IPS-18c (cell line): ENCODE results near the gene SERPINB2.
A peak's percentile ranks its signal among the peaks of the same experiment; 100 is the strongest.
"Not testable (repeated sequence)": the region's sequence is repeated elsewhere in the genome, so short reads cannot be mapped to it uniquely, and the experiment has no call there.

Source experiments
- H3K4me3 ChIP-seq: 2 replicates; pipeline ENCODE4 v1.7.0; 2013; ENCODE audit warnings: low read depth, mild to moderate bottlenecking, low read length, moderate library complexity; ENCODE audit not compliant: insufficient read depth
- H3K9me3 ChIP-seq: one replicate; pipeline ENCODE4 v1.6.1; 2013; ENCODE audit warnings: mild to moderate bottlenecking, low read length, moderate library complexity; ENCODE audit not compliant: control insufficient read depth, insufficient read depth

Gene SERPINB2

DNA sequence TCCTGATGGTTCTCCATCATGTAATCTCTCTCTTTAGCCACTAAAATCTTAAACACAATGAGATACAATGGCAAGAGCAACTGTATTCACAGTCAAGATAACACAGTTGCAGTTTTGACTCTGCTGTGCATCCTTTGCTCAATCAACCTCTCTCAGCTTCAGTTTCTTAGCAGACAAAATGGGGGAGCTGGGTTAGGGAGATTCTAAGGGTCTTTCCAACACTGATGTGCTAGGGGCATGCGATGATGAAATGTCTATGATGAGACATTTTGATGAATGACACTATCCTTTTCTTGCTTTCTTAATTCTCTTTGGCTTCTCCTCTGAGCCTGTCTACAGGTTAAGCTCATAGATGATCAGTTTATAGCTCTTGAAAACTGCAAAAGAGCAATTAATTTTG is 21.4 kb downstream of the SERPINB2 start:
- Histone ChIP-seq H3K9me3 (no peaks in the 10 kb centered on the region), H3K4me3 (no peak overlapping the region)

DNA sequence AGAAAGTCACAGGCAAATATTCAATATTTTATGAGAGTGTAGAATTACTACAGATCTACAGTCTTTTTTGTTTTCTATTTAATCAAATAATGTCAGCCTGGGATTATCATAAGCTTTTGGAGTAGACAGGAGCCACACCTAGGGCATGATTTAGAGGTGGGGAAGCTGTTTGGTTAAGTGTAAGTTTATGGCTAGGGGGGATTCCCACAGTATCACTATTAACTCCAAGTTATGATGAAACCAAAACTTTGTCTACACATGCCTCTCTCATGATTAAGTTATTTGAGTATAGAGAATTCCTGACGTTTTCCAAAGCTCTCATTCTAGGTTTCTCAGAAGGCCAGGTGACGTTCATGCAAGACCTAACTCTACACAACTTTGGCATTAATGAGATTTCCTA is 22.4 kb downstream of the SERPINB2 start:
- H3K4me3 ChIP-seq, result no peak overlapping the region
- H3K9me3 ChIP-seq, result no peaks in the 10 kb centered on the region

DNA sequence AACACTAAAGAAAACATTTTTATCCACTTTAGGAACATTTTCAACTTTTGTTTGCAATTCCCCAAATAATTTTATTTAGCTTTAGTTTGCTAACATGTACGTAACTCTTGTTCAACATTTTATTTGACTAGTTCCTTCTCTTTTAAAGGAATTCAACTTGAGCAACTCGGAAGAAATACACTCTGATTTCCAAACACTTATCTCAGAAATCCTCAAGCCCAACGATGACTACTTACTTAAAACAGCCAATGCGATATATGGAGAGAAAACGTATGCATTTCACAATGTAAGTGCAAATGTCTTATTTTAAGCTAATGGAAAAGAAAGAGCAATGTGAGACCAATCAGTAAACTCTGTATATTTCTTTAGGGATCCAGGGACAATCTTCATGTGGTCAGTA is 30.3 kb downstream of the SERPINB2 start:
- H3K9me3 ChIP-seq, result no peaks in the 10 kb centered on the region
- no peak overlapping the region for H3K4me3 ChIP-seq

DNA sequence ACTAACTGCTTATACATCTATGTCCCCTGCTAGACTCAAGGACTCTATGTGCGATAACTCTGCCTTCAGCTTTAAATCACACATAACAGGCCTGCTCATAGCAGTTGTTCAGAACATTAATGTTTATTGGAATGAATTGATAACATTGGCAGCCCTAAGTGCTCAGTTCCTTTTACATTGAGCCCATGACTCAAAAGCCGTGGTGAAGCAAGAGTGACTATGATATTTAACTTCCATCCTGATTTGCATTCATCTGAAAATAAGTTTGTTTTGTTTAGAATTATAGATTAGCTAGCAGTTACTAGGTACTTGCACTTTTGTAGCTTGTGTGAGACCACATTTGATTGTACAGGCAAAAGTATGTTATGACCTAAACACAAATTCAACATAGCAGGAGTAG is 34.5 kb downstream of the SERPINB2 start:
- Histone ChIP-seq H3K9me3 (no peaks in the 10 kb centered on the region), H3K4me3 (no peak overlapping the region)

DNA sequence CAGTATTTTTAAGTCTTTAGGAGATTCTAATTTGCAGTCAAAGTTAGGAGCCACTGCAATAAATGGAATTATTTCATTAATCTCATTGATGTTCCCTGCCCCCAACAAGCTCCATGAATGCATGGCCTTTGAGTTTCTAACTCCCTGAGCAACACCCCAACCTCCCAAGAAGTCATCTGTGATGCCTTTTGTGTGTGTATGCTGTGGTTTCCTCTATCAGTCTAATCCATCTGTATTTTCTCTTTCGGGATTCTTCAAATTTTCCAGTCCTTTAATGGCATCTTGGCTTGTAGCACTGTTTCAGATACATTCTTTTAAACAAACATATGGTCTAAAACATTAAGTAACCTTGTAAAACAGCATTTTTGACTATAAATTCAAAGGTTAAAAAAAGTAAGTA is 37.0 kb downstream of the SERPINB2 start:
- Histone ChIP-seq H3K4me3 (no peak overlapping the region), H3K9me3 (no peaks in the 10 kb centered on the region)

DNA sequence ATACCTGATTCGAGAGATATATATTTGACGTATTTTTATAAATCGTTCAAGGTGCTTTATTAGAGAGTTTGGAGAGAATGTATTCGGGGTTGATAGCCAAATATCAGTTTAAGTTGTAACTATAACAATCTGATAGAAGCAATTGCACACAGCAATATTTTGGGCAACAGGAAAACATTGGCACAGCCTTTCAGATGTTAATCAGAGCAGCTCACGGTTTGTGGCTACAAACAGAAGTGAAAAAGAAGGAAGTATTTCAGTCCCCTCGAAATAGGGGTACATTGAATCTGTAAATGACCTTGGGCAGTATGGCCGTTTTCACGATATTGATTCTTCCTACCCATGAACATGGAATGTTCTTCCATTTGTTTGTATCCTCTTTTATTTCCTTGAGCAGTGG is 40.8 kb downstream of the SERPINB2 start:
- Histone ChIP-seq H3K4me3 (no peak overlapping the region), H3K9me3 (no peaks in the 10 kb centered on the region)

DNA sequence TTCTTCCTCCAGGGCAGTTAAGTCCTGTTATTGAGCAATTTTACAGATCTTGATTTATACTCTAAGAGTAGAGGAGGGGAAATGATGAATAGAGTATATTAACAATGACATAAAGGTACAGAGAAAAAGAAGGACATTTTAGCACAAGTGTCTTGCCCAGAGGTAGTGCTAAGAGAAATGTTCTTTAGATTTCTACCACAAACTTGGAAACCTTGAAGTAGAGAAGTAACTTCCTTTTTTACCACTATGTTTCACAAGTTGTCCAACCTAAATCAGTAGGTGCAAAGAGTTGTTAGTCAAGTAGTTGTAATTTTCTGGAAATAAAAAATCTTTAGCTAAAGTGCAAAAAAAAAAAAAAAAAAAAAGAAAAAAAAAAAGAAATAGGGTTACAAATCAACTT is 41.9 kb downstream of the SERPINB2 start:
- not testable (repeated sequence) for H3K4me3 ChIP-seq, H3K9me3 ChIP-seq

DNA sequence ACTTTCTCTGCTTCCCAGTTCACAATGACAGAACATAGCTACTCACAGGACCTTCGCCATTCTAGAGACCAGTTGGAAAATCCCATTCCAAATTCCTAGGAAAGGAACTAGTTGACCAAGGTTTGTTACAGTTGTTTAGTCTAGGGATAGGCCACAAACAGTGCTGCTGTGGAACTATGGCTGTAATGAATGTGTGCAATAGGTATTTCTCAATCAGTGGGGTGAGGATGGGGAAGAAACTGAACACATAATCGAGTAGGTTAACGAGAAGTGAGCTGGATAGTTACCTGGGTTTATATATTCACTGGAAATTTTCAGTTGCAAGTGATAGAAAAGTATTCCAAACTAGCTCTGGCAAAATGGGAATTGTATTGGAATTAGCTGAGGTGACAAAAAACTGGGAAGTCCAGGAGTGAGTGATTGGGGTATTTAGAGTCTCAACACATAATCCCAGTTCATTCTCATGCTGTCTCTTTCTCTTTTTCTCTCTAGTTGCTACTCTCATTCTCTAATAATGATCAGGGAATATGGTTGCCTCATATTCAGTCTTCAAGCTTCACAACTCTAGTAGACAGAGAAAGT is 43.4 kb downstream of the SERPINB2 start:
- no peak overlapping the region for H3K4me3 ChIP-seq
- no peaks in the 10 kb centered on the region for H3K9me3 ChIP-seq

DNA sequence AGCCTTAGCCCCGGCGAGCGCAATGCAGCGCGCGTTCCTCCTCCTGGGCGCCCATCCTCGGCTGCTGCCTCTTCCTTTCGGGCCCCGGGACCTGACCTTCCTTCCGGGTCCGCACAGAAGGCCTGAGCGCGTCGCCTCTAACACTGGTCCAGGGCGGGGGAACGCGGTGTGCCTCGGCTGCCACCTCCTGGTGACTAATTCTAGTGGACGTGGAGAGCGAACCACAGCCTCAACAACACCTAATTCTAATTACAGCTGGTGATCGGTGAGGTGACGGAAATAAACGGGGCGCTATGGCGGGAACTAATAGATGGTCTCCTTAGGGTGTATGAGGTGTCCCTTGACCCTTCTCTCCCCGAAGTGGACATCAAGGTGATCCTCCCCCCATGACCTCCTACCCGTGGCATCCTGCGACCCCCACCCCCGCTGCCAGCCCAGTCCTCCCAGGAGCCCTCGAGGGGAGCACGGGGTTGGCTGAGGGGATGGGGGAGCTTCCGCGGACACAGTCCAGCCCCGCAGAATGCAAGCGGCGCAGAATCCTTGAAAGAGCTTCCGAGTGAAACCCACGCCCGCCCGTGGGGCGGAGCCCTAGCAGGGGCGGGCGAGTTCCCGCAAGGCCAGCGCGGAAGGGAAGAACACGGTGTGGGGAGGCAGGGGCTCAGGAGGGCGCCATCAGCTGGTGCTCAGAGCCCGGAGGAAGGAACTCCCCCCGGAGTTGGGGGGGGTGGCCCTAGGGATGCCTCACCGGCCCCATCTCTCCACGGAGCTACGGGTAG is 48.8 kb downstream of the SERPINB2 start:
- H3K9me3 ChIP-seq, result no peaks in the 10 kb centered on the region
- peak overlapping the region; percentile 40 for H3K4me3 ChIP-seq

DNA sequence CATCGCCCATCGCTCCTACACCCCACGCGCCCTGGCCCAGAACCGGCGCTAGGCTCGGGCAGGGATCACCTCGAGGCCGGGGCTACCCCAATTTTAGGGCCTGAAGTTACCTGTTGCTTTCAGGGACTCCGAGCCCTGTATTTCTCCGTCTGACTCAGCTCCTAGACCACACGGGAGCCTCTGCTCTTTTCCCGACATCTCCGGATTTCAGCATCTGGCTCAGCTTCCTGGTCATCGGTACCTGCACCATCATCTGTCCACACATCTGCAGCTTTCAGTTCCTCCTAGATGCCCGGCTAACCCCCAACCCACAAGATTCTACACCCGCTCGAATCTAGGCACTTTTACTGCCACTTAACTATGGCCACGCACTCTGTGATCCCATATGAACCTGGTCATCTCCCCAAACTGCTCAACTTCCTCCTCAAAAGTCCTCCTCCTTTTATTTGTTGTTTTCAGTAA is 49.5 kb downstream of the SERPINB2 start:
- peak overlapping the region; percentile 40 for H3K4me3 ChIP-seq
- no peaks in the 10 kb centered on the region for H3K9me3 ChIP-seq

DNA sequence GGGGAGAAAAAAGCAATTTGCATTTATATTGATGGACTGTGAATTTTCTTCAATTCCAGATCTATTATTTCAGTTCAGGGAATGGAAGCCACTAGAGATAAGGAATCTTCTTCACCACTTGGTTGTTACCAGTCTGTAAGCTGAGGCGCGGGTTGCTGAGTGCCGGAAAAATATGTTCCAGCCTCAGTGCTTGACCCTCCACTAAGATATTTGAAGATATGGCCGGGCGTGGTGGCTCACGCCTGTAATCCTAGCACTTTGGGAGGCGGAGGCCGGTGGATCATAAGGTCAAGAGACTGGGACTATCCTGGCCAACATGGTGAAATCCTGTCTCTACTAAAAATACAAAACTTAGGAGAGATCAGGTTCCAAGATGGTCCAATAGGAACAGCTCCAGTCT is 52.5 kb downstream of the SERPINB2 start:
- Histone ChIP-seq H3K4me3 (no peak overlapping the region), H3K9me3 (no peaks in the 10 kb centered on the region)

DNA sequence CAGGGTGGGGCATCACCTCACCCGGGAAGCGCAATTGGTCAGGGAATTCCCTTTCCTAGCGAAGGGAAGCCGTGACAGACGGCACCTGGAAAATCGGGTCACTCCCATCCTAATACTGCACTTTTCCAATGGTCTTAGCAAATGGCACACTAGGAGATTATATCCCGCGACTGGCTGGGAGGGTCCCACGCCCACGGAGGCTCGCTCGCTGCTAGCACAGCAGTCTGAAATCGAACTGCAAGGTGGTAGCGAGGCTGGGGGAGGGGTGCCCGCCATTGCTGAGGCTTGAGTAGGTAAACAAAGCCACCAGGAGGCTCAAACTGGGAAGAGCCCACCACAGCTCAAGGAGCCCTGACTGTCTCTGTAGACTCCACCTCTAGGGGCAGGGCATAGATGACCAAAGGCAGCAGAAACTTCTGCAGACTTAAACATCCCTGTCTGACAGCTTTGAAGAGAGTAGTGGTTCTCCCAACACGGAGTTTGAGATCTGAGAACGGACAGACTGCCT is 53.1 kb downstream of the SERPINB2 start:
- H3K4me3 ChIP-seq, H3K9me3 ChIP-seq: not testable (repeated sequence)

DNA sequence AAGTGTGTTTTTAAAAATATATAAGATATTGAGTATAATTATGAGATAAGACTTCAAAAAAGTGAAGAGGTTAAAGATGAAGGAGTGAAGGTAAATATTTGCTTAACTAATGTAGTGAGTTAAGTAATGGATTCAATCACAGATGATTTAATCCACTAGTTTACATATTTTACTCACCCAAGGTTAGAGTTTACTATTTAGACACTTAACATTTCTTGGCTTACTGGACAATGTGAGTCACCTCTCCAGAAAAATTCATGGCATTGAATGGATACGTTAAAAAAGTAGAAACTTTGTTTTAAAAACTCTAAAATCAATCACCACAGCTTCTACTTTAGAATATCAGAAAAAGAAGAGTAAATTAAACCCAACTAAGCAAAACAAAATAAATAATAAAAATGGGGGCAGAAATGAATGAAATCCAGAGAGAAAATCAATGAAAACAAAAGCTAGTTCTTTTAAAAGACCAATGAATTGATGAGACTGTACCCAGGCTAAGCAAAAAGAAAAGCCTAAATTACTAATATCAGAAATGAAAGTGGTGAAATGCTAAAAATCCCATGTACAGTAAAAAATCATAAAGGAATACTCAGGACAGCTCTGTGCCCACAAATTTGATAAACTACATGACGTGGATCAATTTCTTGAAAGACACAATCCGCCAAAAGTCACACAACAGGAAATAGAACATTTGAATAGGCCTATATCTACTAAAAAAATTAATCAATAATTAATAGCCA is 59.7 kb downstream of the SERPINB2 start:
- Histone ChIP-seq H3K9me3 (no peaks in the 10 kb centered on the region), H3K4me3 (no peak overlapping the region)

DNA sequence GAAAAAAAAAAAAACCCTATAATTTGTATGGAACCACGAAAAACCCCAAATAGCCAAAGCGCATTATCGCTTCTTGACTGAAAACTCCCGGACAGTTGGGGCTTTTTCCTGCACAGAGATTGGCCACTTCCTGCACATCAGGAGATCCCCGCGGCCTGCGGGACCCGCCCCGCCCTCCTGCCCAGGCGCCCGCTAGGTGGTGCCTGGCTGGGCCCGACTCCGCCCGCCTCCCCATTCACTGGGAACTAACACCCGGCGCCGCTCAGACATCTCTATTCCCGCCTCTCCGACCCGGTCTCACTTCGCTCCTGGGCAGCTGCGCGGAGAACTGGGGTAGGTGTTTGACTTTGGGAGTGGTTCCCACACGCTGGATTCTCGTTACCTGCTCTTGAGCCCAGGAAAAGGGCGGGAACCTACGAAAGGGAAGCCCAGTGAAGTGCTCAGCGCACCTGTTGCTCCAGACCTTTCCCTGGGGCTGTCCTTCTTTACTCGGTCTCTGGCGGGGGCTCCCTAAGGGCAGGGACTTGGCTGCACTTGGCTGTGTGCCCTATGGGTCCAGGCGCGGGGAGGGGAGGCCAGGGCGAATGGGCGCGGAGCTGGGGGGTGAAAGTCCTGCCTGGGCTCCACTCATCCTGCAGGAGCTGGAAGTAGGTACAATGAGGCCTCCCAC is 61.7 kb downstream of the SERPINB2 start, which contains the start of gene HMSD:
Gene HMSD (plus strand): TSS at position 234 of the 670 bp plus-strand sequence. CDS start 4,155 bp downstream, outside the sequence.
- H3K4me3 ChIP-seq, result peak within 1 kb of the TSS; percentile 43
- H3K9me3 ChIP-seq, result no peaks in the 10 kb centered on the region

DNA sequence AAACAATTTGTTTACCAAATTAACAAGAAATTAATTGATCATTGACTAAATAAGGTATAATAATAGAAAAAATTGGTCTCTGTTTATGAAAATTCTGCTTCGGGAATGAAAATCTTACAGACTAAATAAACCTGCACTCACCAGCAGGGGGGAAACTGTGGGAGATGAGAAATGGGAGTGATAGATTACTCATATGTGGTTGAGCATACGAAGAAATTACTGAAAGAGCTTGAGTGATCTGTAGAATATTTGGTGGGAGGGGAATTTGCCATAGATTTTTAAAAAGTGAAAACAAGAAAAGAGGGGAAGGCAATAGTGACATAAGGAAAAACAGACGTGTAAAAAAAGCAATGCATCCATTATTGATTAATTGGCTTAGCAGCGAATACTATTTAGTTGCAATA is 63.8 kb downstream of the SERPINB2 start:
- Histone ChIP-seq H3K9me3 (no peaks in the 10 kb centered on the region), H3K4me3 (no peak overlapping the region)
